Right atrium auricular region (tissue), 2 donors: Measurements from ENCODE around the gene DCAF17. TPM values are rescaled to one million over a fixed set of nuclear protein-coding genes. Genes with fewer than 3 reads are reported as not detected.

Experiments
- DNase-seq: peaks from one replicate; pipeline ENCODE4 v3.0.0-alpha.2; 2019; ENCODE audit warnings: low spot score
- H3K27ac ChIP-seq, 2 donors: fragments of 200-600 bp; sonication (generic); 1 replicate in 1 of 2; 2 replicates in 1 of 2; pipeline ENCODE4 v1.5.1; 2016 to 2019
- H3K27me3 ChIP-seq, 2 donors: fragments of 200-600 bp; sonication (generic); one replicate each; pipeline versions ENCODE4 v1.5.1 to v1.6.0; 2017 to 2019
- H3K36me3 ChIP-seq: fragments of 200-600 bp; sonication (generic); one replicate; pipeline ENCODE4 v1.5.1; 2016
- H3K4me1 ChIP-seq, 2 donors: fragments of 200-600 bp; sonication (generic); one replicate each; pipeline versions ENCODE4 v1.5.1 to v1.6.0; 2017 to 2019
- H3K4me3 ChIP-seq, 2 donors: fragments of 200-600 bp; sonication (generic); 1 replicate in 1 of 2; 2 replicates in 1 of 2; pipeline ENCODE4 v1.5.1; 2017 to 2019; ENCODE audit warnings: mild to moderate bottlenecking in 1 of 2, moderate library complexity in 1 of 2
- H3K9me3 ChIP-seq, 2 donors: fragments of 200-600 bp; sonication (generic); one replicate each; pipeline ENCODE4 v1.5.1; 2019
- CTCF ChIP-seq, 2 donors: fragments of 200-600 bp; sonication (generic); IDR thresholded peaks; one replicate each; pipeline ENCODE4 v1.5.1; 2019; ENCODE audit warnings: antibody characterized with exemption in 2 of 2
- total RNA-seq, 2 donors: library from RNA; depleted of rRNA; stranded (reverse); fragments of >200 nt; gene quantifications; one replicate each; pipeline ENCODE4 v1.1.0, GENCODE V29; 2016

The DCAF17 gene, protein sequence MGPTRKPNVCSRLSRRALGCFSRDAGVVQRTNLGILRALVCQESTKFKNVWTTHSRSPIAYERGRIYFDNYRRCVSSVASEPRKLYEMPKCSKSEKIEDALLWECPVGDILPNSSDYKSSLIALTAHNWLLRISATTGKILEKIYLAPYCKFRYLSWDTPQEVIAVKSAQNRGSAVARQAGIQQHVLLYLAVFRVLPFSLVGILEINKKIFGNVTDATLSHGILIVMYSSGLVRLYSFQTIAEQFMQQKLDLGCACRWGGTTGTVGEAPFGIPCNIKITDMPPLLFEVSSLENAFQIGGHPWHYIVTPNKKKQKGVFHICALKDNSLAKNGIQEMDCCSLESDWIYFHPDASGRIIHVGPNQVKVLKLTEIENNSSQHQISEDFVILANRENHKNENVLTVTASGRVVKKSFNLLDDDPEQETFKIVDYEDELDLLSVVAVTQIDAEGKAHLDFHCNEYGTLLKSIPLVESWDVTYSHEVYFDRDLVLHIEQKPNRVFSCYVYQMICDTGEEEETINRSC
- 1 to 10 TPM; 5.8 to 7.3 TPM for total RNA-seq

DNA sequence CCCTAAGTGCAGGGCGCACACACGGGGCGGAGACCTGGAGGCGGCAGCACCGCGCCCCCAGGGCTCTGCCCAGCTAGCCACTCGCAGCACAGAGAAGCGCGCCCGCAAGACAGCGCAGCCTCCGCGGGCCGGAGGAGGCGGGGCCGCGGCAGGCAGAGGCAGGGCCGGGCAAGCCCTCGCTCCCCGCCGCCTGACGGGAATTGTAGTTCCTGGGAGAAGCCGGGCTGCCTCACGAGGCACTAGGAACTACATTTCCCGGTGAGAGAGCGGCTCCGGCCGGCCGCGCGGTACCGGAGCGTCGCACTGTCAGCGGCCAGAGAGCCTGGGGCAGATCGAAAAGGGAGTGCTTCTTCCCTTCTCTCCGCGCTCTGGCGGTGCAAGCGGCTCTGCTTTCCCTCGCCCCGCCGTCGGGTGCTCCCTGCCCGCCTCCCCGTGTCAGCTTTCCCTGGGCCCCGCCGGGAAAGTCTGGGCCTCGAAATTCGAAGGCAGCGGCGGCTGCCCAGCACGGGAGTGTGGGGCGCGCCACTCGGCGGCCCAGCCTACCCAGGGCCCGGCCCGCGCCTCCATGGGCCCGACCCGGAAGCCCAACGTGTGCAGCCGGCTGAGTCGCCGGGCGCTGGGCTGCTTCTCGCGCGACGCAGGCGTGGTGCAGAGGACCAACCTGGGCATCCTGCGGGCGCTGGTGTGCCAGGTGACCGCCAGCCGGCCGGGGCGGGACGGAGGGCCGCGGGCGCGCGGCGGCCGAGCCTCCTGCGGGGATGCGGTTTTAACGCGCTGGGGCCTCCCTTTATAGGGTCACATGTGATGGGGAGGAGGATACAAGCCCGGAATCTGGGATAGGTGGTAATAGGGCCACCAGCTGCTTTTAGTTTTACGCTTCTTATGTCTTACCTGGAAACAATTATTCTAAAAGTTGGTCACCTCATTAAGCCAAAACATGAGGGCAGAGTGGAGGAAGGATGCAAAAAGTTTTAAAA lies at the start of gene DCAF17:
Gene DCAF17, plus strand, starts transcription at position 214 of the 977 bp plus-strand sequence. Its CDS starts 352 bp downstream, at position 566.
- Histone ChIP-seq H3K27ac (peak within 1 kb of the TSS; percentile 95 to 96), H3K4me3 (peak within 1 kb of the TSS; percentile 68 to 79), H3K9me3 (no peaks in the 10 kb centered on the region), H3K27me3 (no peaks in the 10 kb centered on the region), H3K4me1 (peaks cover 0 to 10% of the 10 kb centered on the region in 2 donors), H3K36me3 (peaks cover 7% of the 10 kb centered on the region)
- peak in 1 of 2 donors; percentile 61 for TF ChIP-seq CTCF (IDR thresholded peaks at IDR 0.05)
- DNase-seq: peak; percentile 92

DNA sequence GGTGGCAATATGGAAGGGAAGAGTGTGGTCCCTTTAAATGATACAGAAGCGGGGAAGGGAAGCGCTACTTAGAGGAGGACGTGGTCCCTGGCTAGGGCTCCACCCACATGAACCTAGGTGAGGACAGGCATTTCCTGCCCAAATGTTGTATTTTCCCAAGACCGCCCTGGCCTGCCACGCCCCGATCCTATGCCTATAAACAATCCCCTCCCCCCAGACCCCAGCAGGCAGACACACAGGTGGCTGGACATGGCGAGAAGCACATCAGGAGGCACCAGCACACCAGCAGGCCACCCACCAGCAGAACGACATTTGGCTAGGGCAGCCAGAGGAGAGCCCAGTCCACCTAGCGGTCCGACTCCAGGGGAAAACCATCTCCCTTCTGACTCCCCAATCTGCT lies 47.4 kb upstream of the DCAF17 start:
- no peaks in the 10 kb centered on the region for H3K9me3 ChIP-seq
- no peak overlapping the region for H3K4me3 ChIP-seq
- no peak for DNase-seq
- H3K36me3 ChIP-seq: no peaks in the 10 kb centered on the region
- H3K27me3 ChIP-seq: no peaks in the 10 kb centered on the region
- no peak for TF ChIP-seq CTCF (IDR thresholded peaks at IDR 0.05)
- H3K4me1 ChIP-seq: no peaks in the 10 kb centered on the region
- no peak overlapping the region for H3K27ac ChIP-seq

DNA sequence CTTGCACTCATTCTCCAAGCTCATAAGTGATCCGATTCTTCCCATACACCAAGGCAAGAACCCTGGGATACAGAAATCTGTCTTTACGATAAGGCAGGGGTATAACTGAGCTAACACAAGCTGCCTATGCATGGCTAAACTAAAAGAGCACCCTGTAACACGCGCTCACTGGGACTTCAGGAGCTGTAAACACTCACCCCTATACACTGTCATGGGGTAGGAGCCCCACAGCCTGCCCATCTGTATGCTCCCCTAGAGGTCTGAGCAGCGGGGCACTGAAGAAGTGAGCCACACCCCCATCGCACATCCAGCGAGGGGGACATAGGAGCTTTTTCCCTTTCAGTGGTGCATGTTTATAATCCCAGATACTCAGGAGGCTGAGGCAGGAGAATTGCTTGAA lies 47.0 kb upstream of the DCAF17 start:
- TF ChIP-seq CTCF (IDR thresholded peaks at IDR 0.05): no peak
- no peak overlapping the region for H3K27ac ChIP-seq
- no peaks in the 10 kb centered on the region for H3K4me1 ChIP-seq
- no peaks in the 10 kb centered on the region for H3K27me3 ChIP-seq
- no peak overlapping the region for H3K4me3 ChIP-seq
- no peaks in the 10 kb centered on the region for H3K36me3 ChIP-seq
- no peaks in the 10 kb centered on the region for H3K9me3 ChIP-seq
- no peak for DNase-seq

DNA sequence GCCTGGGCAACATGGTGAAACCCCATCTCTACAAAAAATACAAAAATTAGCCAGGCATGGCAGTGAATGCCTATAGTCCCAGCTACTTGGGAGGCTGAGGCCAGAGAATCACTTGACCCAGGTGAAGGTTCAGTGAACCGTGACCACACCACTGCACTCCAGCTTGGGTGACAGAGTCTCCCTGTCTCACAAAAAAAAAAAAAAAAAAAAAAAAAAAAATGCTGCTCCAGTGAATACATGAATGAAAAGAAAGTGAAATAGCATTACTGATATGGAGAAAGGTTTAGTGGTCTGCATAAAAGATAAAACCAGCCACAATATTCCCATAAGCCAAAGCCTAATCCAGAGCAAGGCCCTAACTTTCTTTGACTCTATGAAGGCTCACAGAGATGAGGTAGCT lies 44.7 kb upstream of the DCAF17 start:
- no peak for DNase-seq
- no peaks in the 10 kb centered on the region for H3K9me3 ChIP-seq
- no peaks in the 10 kb centered on the region for H3K4me1 ChIP-seq
- TF ChIP-seq CTCF (IDR thresholded peaks at IDR 0.05): no peak
- H3K27me3 ChIP-seq: no peaks in the 10 kb centered on the region
- H3K36me3 ChIP-seq: no peaks in the 10 kb centered on the region
- no peak overlapping the region for H3K4me3 ChIP-seq
- H3K27ac ChIP-seq: no peak overlapping the region

GRCh38 chr2:171389780-171390179 lies 44.2 kb upstream of the DCAF17 start:
- no peak for DNase-seq
- no peak for TF ChIP-seq CTCF (IDR thresholded peaks at IDR 0.05)
- Histone ChIP-seq H3K27ac (no peak overlapping the region), H3K4me3 (no peak overlapping the region), H3K27me3 (no peaks in the 10 kb centered on the region), H3K4me1 (no peaks in the 10 kb centered on the region), H3K9me3 (no peaks in the 10 kb centered on the region), H3K36me3 (no peaks in the 10 kb centered on the region)
